Neural cell (in vitro differentiated cells): ENCODE results near the gene ACAA1. TPM values are rescaled to one million over a fixed set of nuclear protein-coding genes. Genes with fewer than 3 reads are reported as not detected.

Source experiments
- H2AFZ ChIP-seq: fragments of 200-600, 300-800 bp; sonication (generic), shearing (Covaris generic); 2 replicates; pipeline ENCODE4 v1.6.0; 2014; ENCODE audit warnings: low read depth, mild to moderate bottlenecking, antibody characterized with exemption, low read length, moderate library complexity
- H3F3A ChIP-seq: fragments of 200-600 bp; shearing (Covaris generic); 2 replicates; pipeline ENCODE4 v1.6.1; 2016; ENCODE audit warnings: mild to moderate bottlenecking, moderate library complexity, mixed read lengths, antibody characterized with exemption, low read length; ENCODE audit not compliant: insufficient read depth, poor library complexity, severe bottlenecking
- H3K27ac ChIP-seq: fragments of 200-600, 300-800 bp; sonication (generic), shearing (Covaris generic); 2 replicates; pipeline ENCODE4 v1.5.1; 2014; ENCODE audit warnings: mild to moderate bottlenecking, low read length, moderate library complexity
- H3K27me3 ChIP-seq: fragments of 300-800, 200-600 bp; sonication (generic), shearing (Covaris generic); 2 replicates; pipeline ENCODE4 v1.6.0; 2014; ENCODE audit warnings: mild to moderate bottlenecking, low read depth, low read length, moderate library complexity; ENCODE audit not compliant: insufficient read depth
- H3K36me3 ChIP-seq: fragments of 300-800, 200-600 bp; sonication (generic), shearing (Covaris generic); 2 replicates; pipeline ENCODE4 v1.5.1; 2014; ENCODE audit warnings: mild to moderate bottlenecking, antibody characterized with exemption, low read length, moderate library complexity; ENCODE audit not compliant: insufficient read depth
- H3K4me2 ChIP-seq: fragments of 300-800, 200-600 bp; sonication (generic), shearing (Covaris generic); 2 replicates; pipeline ENCODE4 v1.6.0; 2014; ENCODE audit warnings: mild to moderate bottlenecking, low read length
- H3K4me3 ChIP-seq: fragments of 300-800, 200-600 bp; sonication (generic), shearing (Covaris generic); 2 replicates; pipeline ENCODE4 v1.5.1; 2014; ENCODE audit warnings: mild to moderate bottlenecking, low read length, moderate library complexity
- H3K79me2 ChIP-seq: fragments of 200-600 bp; shearing (Covaris generic); replicated peaks from 2 replicates; pipeline ENCODE4 v1.6.0; 2014; ENCODE audit warnings: mild to moderate bottlenecking, low read length, moderate library complexity; ENCODE audit not compliant: insufficient read depth
- H3K9ac ChIP-seq: fragments of 300-800, 200-600 bp; sonication (generic), shearing (Covaris generic); 2 replicates; pipeline ENCODE4 v1.6.1; 2016; ENCODE audit warnings: mild to moderate bottlenecking, low read length, mixed read lengths
- H3K9me2 ChIP-seq: fragments of 200-600 bp; shearing (Covaris generic); 2 replicates; pipeline ENCODE4 v1.6.1; 2016; ENCODE audit warnings: mild to moderate bottlenecking, low read length, mixed read lengths; ENCODE audit not compliant: insufficient read depth
- H3K9me3 ChIP-seq: fragments of 200-600, 300-800 bp; sonication (generic), shearing (Covaris generic); 2 replicates; pipeline ENCODE4 v1.6.1; 2016; ENCODE audit warnings: mild to moderate bottlenecking, mixed run types, low read length, moderate library complexity, mixed read lengths
- H4K20me1 ChIP-seq: fragments of 200-600 bp; shearing (Covaris generic); 2 replicates; pipeline ENCODE4 v1.6.1; 2016; ENCODE audit warnings: mild to moderate bottlenecking, mixed run types; ENCODE audit not compliant: insufficient read depth
- EP300 ChIP-seq: fragments of 450-650 bp; conservative IDR thresholded peaks from 2 replicates; pipeline ENCODE4 v1.6.1; 2014; ENCODE audit warnings: antibody characterized with exemption, mild to moderate bottlenecking, moderate library complexity; ENCODE audit not compliant: poor library complexity, severe bottlenecking
- EZH2 ChIP-seq: fragments of 200-600, 300-800 bp; shearing (Covaris generic), sonication (generic); IDR thresholded peaks from 2 replicates; pipeline ENCODE4 v1.6.1; 2014; ENCODE audit warnings: antibody characterized with exemption, low read length, borderline replicate concordance, mild to moderate bottlenecking; ENCODE audit not compliant: insufficient read depth, poor library complexity, severe bottlenecking
- MXI1 ChIP-seq: fragments of 450-650 bp; conservative IDR thresholded peaks from 2 replicates; pipeline ENCODE4 v1.6.1; 2014; ENCODE audit warnings: antibody characterized with exemption, mild to moderate bottlenecking; ENCODE audit not compliant: poor library complexity, severe bottlenecking
- POLR2AphosphoS5 ChIP-seq: IDR thresholded peaks from 2 replicates; pipeline ENCODE4 v1.6.1; 2012
- RAD21 ChIP-seq: fragments of 450-650 bp; conservative IDR thresholded peaks from 2 replicates; pipeline ENCODE4 v1.6.1; 2014; ENCODE audit warnings: antibody characterized with exemption, mild to moderate bottlenecking, moderate library complexity
- SMC3 ChIP-seq: fragments of 450-650 bp; conservative IDR thresholded peaks from 2 replicates; pipeline ENCODE4 v1.6.1; 2014; ENCODE audit warnings: antibody characterized with exemption, mild to moderate bottlenecking, moderate library complexity; ENCODE audit not compliant: poor library complexity
- TAF1 ChIP-seq: IDR thresholded peaks from 2 replicates; pipeline ENCODE4 v1.6.1; 2012; ENCODE audit warnings: low read depth
- polyA plus RNA-seq: library from polyadenylated mRNA; depleted of rRNA; stranded (reverse); fragments of >200 nt; gene quantifications from 2 replicates; pipeline ENCODE4 v1.2.3, GENCODE V29; 2014
- TF ChIP-seq, protein P1 (sequence below): fragments of 450-650 bp; IDR thresholded peaks from 2 replicates; pipeline ENCODE4 v1.5.1; 2014; ENCODE audit warnings: antibody characterized with exemption, mild to moderate bottlenecking, moderate library complexity; ENCODE audit not compliant: poor library complexity, severe bottlenecking
- TF ChIP-seq, protein P2 (sequence below): IDR thresholded peaks from 2 replicates; pipeline ENCODE4 v1.6.1; 2012; ENCODE audit warnings: borderline replicate concordance

Gene ACAA1
- polyA plus RNA-seq, 1 donor from 2014 or later, result 59.1 TPM

DNA sequence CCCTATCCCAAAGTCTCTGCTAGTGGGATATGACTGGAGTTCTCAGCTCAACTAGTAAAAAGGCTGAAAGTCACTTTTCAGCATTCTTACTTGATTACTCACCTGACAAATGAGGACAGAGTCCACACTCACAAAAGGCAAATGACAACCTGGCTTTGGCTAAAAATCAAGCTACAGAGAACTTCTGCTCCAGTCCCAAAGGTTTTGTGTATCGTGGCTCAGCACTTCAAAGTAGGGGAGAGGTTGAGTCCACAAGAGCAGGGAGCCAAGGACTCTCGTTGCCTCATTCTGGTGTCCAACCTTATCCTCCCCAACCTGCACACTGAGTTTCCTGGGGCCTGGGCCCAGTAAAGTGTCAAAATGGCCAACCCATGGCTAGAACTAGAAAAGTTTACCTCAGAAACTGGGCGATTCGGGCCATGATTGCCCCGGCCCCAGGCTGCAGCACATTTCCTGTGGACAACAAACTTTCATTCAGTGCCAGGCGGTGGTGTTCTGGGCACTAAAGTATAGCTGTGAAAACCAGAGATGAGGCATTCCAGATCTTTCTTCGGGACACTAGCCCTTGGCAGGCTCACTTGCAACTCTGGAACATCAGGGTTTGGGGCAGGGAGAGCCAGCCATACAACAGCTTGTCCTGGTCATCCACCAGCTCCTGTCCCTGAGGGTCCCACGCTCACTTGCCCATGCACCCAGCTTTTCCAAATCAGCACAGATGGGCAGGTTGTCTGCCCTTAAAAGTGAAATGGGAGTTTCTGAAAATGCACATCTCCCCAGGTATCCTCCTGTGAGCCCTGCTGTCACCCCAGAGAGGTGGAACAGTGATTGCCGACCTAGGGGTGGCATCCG lies 3.1 kb downstream of the ACAA1 start:
- Histone ChIP-seq H3K9me3 (no peaks in the 10 kb centered on the region), H3K27me3 (peaks cover 9% of the 10 kb centered on the region), H3K79me2 (peaks cover 7% of the 10 kb centered on the region), H3K9me2 (no peaks in the 10 kb centered on the region), H3K9ac (no peak overlapping the region), H2AFZ (no peak overlapping the region), H4K20me1 (no peaks in the 10 kb centered on the region), H3K4me2 (no peak overlapping the region), H3K4me3 (no peak overlapping the region), H3K36me3 (no peaks in the 10 kb centered on the region), H3K27ac (no peak overlapping the region), H3F3A (no peaks in the 10 kb centered on the region)
- TF ChIP-seq EP300 (no peak), TAF1 (no peak), RAD21 (no peak), MXI1 (no peak), POLR2AphosphoS5 (no peak), EZH2 (no peak), SMC3 (no peak)
- TF ChIP-seq, protein P1, sequence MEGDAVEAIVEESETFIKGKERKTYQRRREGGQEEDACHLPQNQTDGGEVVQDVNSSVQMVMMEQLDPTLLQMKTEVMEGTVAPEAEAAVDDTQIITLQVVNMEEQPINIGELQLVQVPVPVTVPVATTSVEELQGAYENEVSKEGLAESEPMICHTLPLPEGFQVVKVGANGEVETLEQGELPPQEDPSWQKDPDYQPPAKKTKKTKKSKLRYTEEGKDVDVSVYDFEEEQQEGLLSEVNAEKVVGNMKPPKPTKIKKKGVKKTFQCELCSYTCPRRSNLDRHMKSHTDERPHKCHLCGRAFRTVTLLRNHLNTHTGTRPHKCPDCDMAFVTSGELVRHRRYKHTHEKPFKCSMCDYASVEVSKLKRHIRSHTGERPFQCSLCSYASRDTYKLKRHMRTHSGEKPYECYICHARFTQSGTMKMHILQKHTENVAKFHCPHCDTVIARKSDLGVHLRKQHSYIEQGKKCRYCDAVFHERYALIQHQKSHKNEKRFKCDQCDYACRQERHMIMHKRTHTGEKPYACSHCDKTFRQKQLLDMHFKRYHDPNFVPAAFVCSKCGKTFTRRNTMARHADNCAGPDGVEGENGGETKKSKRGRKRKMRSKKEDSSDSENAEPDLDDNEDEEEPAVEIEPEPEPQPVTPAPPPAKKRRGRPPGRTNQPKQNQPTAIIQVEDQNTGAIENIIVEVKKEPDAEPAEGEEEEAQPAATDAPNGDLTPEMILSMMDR, result no peak
- TF ChIP-seq, protein P2, sequence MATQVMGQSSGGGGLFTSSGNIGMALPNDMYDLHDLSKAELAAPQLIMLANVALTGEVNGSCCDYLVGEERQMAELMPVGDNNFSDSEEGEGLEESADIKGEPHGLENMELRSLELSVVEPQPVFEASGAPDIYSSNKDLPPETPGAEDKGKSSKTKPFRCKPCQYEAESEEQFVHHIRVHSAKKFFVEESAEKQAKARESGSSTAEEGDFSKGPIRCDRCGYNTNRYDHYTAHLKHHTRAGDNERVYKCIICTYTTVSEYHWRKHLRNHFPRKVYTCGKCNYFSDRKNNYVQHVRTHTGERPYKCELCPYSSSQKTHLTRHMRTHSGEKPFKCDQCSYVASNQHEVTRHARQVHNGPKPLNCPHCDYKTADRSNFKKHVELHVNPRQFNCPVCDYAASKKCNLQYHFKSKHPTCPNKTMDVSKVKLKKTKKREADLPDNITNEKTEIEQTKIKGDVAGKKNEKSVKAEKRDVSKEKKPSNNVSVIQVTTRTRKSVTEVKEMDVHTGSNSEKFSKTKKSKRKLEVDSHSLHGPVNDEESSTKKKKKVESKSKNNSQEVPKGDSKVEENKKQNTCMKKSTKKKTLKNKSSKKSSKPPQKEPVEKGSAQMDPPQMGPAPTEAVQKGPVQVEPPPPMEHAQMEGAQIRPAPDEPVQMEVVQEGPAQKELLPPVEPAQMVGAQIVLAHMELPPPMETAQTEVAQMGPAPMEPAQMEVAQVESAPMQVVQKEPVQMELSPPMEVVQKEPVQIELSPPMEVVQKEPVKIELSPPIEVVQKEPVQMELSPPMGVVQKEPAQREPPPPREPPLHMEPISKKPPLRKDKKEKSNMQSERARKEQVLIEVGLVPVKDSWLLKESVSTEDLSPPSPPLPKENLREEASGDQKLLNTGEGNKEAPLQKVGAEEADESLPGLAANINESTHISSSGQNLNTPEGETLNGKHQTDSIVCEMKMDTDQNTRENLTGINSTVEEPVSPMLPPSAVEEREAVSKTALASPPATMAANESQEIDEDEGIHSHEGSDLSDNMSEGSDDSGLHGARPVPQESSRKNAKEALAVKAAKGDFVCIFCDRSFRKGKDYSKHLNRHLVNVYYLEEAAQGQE, result no peak

DNA sequence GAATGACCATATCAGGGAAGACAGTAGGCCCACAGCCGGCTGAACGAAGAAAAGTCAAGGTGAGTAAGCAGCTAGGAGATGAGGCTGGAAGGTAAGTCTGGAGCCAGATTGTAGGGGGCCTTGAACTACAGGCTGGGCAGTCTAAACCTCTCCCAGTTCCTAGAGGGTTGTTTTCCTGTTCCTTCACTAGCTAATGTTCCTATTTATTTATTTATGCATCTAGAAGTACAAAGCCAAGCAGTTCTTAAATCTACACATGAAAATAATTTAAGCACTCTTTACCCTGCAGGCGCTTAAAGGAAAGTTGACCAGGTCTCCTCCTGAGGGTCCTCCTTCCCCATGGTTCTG lies 3.7 kb downstream of the ACAA1 start:
- Histone ChIP-seq H3K27me3 (peaks cover 4% of the 10 kb centered on the region), H3K9me3 (no peaks in the 10 kb centered on the region), H3K36me3 (no peaks in the 10 kb centered on the region), H3K4me2 (no peak overlapping the region), H3F3A (no peaks in the 10 kb centered on the region), H3K79me2 (peaks cover 7% of the 10 kb centered on the region), H2AFZ (no peak overlapping the region), H3K9ac (no peak overlapping the region), H3K9me2 (no peaks in the 10 kb centered on the region), H4K20me1 (no peaks in the 10 kb centered on the region), H3K27ac (no peak overlapping the region), H3K4me3 (no peak overlapping the region)
- TF ChIP-seq, protein P1, result no peak
- TF ChIP-seq RAD21, result no peak
- TF ChIP-seq EP300, result no peak
- no peak for TF ChIP-seq EZH2
- TF ChIP-seq SMC3, result no peak
- no peak for TF ChIP-seq MXI1
- TF ChIP-seq POLR2AphosphoS5, result no peak
- TF ChIP-seq, protein P2, result no peak
